ENCODE data around the gene MIGA1. TPM values are rescaled to one million over a fixed set of nuclear protein-coding genes. Genes with fewer than 3 reads are reported as not detected.

The MIGA1 gene
- total and polyA plus RNA-seq, 10 of the 15 experiments (the other 5 are each of a cell fraction or from before 2014, with no cell fraction given), result 1.3 to 7.2 (median 4.2) TPM

DNA sequence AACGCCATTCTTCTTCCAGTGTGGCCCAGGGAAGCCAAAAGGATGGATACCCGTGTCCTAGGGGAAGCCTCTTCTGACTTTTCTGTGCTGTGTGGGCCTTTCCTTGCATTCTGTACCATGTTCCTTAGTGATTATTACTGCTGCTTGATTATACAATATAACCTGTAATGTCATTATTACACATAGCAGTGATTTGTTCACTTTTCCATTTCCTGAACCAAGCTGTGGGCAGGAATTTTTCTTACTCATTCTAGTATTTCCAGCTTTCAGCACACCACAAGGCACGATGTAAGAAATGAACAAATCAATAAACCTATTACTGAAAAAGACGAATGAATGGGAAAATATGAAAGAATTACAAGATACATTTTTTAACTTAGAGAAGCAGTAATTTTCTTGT, 11.4 kb upstream of the MIGA1 start:
- ChIA-PET POLR2A (interaction anchor here (0.6 to 1.5 kb wide), 2 partner anchors 12 to 210 kb away, joined by 3 to 4 read pairs; no protein-coding TSS in a partner anchor), SMC1A (ENCODE audit: uncharacterized antibody, unreplicated experiment) (interaction anchor here (0.6 to 3.0 kb wide), 4 partner anchors 16 to 1096 kb away, joined by 3 to 10 read pairs (median 4); no protein-coding TSS in a partner anchor), RAD21 (ENCODE audit: unreplicated experiment) (interaction anchor here (0.7 kb wide), 1 partner anchor 12 kb away, joined by 4 read pairs; the partner anchor contains the start of gene MIGA1), CTCF (no interaction called here)
- no peak for TF ChIP-seq EP300 (IDR thresholded peaks at IDR 0.05; ENCODE audit: borderline replicate concordance in 1 of 2, control insufficient read depth in 1 of 2, low read depth in 2 of 2, low read length in 2 of 2)
- no peak for TF ChIP-seq TCF7 (IDR thresholded peaks at IDR 0.05; ENCODE audit: borderline replicate concordance)
- TF ChIP-seq RUNX3 (IDR thresholded peaks at IDR 0.05; ENCODE audit: low read length), result peak; percentile 43; the same call in 1 of the 2 replicates
- Histone ChIP-seq H3K27ac (ENCODE audit: control insufficient read depth, insufficient read depth) (no peak overlapping the region), H3K27me3 (replicated peaks in 1 of 2; ENCODE audit: control insufficient read depth in 2 of 2, insufficient read depth in 2 of 2, low read length in 1 of 2) (no peaks in the 10 kb centered on the region; a peak in 1 of 4 replicates), H3K9me3 (replicated peaks; ENCODE audit: control insufficient read depth, insufficient read depth, low read length) (no peaks in the 10 kb centered on the region), H3K36me3 (ENCODE audit: control insufficient read depth in 2 of 2, insufficient read depth in 2 of 2, low read length in 1 of 2) (no peaks in the 10 kb centered on the region), H2AFZ (ENCODE audit: control insufficient read depth, low read depth, low read length) (no peak overlapping the region), H3K4me3 (no peak overlapping the region), H4K20me1 (ENCODE audit: control insufficient read depth, insufficient read depth) (no peaks in the 10 kb centered on the region), H3K4me1 (ENCODE audit: control insufficient read depth, insufficient read depth, low read length) (peaks cover 20% of the 10 kb centered on the region), H3K79me2 (ENCODE audit: control insufficient read depth, insufficient read depth, low read length) (no peaks in the 10 kb centered on the region), H3K9ac (ENCODE audit: control insufficient read depth, insufficient read depth, low read length) (no peak overlapping the region), H3K4me2 (ENCODE audit: control insufficient read depth, insufficient read depth) (no peak overlapping the region)
- intact Hi-C loops (cut with micrococcal nuclease; ENCODE audit: unreplicated experiment), result no loop called here
- no peak for ATAC-seq
- 67% methylated on average over 4 of the region's 4 CpGs for WGBS (ENCODE audit: insufficient coverage, insufficient replicate concordance, low lambda C conversion rate, missing lambda C conversion rate)
- no TSS peak for BruUV-seq (replicated peaks)
- in situ Hi-C loops (cut with MboI), result loop anchor here (25.0 kb wide), 1 partner anchor 869 kb away; the partner anchor contains the start of gene IFI44
- no peak for DNase-seq (ENCODE audit: low read depth, low spot score)
- FAIRE-seq, result no peak

DNA sequence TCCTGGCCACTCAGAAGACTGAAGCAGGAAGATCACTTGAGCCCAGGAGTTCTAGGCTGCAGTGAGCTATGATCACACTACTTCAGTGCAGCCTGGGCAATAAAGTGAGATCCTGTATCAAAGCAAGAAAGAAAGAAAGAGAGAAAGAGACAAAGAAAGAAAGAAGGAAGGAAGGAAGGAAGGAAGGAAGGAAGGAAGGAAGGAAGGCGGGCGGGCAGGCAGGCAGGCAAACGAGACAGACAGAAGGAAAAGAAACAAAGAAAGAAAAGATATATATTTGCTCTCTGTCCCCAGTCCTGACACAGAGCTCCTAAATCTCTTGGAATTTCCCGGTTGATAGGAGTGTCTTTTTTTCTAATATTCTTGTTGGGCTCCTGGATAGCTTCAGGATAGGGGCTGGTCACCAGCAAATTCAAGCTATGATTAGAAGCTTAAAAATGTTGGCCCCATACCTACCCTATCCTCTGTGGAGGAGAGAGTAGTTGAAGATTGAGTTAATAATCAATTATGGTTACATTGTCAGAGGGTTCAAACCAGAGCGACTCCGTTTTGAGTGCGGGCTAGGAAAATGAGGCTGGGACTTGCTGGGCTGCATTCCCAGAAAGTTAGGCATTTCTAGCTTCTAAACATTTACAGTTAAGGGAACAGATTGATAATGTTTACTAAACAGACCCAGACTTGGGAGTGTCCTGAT, 3.3 kb upstream of the MIGA1 start:
- ATAC-seq (no peak), FAIRE-seq (no peak), DNase-seq (ENCODE audit: low read depth, low spot score) (no peak)
- Histone ChIP-seq H2AFZ (ENCODE audit: control insufficient read depth, low read depth, low read length) (no peak overlapping the region), H3K4me1 (ENCODE audit: control insufficient read depth, insufficient read depth, low read length) (peaks cover 6% of the 10 kb centered on the region), H3K79me2 (ENCODE audit: control insufficient read depth, insufficient read depth, low read length) (peaks cover 18% of the 10 kb centered on the region), H3K4me2 (ENCODE audit: control insufficient read depth, insufficient read depth) (no peak overlapping the region), H4K20me1 (ENCODE audit: control insufficient read depth, insufficient read depth) (no peaks in the 10 kb centered on the region), H3K27me3 (replicated peaks in 1 of 2; ENCODE audit: control insufficient read depth in 2 of 2, insufficient read depth in 2 of 2, low read length in 1 of 2) (no peaks in the 10 kb centered on the region), H3K36me3 (ENCODE audit: control insufficient read depth in 2 of 2, insufficient read depth in 2 of 2, low read length in 1 of 2) (no peaks in the 10 kb centered on the region), H3K27ac (ENCODE audit: control insufficient read depth, insufficient read depth) (no peak overlapping the region), H3K4me3 (no peak overlapping the region), H3K9ac (ENCODE audit: control insufficient read depth, insufficient read depth, low read length) (no peak overlapping the region), H3K9me3 (replicated peaks; ENCODE audit: control insufficient read depth, insufficient read depth, low read length) (no peaks in the 10 kb centered on the region; the same call in 2 of the 3 replicates)
- in situ Hi-C loops (cut with MboI), result no loop called here
- RAD21 ChIA-PET (ENCODE audit: unreplicated experiment), result no interaction called here
- BruUV-seq (replicated peaks), result no TSS peak
- intact Hi-C loops (cut with micrococcal nuclease; ENCODE audit: unreplicated experiment), result no loop called here
- WGBS (ENCODE audit: insufficient coverage, insufficient replicate concordance, low lambda C conversion rate, missing lambda C conversion rate), result 69% methylated on average over 7 of the region's 7 CpGs
- POLR2A ChIA-PET, result no interaction called here
- CTCF ChIA-PET, result interaction anchor here (0.7 kb wide), 1 partner anchor 22 kb away, joined by 3 read pairs; no protein-coding TSS in a partner anchor
- SMC1A ChIA-PET (ENCODE audit: uncharacterized antibody, unreplicated experiment), result interaction anchor here (1.3 kb wide), 1 partner anchor 20 kb away, joined by 3 read pairs; no protein-coding TSS in a partner anchor
- TF ChIP-seq EED (IDR thresholded peaks at IDR 0.05; ENCODE audit: low read depth), result no peak
- no peak for TF ChIP-seq POLR2AphosphoS2 (IDR thresholded peaks at IDR 0.05; ENCODE audit: low read depth, low read length)
- TF ChIP-seq SREBF2 (IDR thresholded peaks at IDR 0.05; ENCODE audit: low read length), result no peak
- no peak for TF ChIP-seq MYB (IDR thresholded peaks at IDR 0.05; ENCODE audit: borderline replicate concordance, low read depth, low read length)
- no peak for TF ChIP-seq IKZF1 (conservative IDR thresholded peaks at IDR 0.05)
- no peak for TF ChIP-seq USF1 (IDR thresholded peaks at IDR 0.05; ENCODE audit: borderline replicate concordance, extremely low read length, insufficient read depth, low read depth, low read length)

All from GM12878 (cell line).